Stimulated activated CD8-positive, alpha-beta memory T cell treated with anti-CD3 and anti-CD28 coated beads, Interleukin-2, amount 100 ng/mL, for 1 hour (primary cell): ENCODE measurements around the gene CYYR1.
"Not testable (repeated sequence)": the region's sequence is repeated elsewhere in the genome, so short reads cannot be mapped to it uniquely, and the experiment has no call there.

Experiments
- DNase-seq, 2 donors: peaks; one replicate each; pipeline ENCODE4 v3.0.0-alpha.2; 2020; ENCODE audit warnings: low read depth in 2 of 2

Gene CYYR1

DNA sequence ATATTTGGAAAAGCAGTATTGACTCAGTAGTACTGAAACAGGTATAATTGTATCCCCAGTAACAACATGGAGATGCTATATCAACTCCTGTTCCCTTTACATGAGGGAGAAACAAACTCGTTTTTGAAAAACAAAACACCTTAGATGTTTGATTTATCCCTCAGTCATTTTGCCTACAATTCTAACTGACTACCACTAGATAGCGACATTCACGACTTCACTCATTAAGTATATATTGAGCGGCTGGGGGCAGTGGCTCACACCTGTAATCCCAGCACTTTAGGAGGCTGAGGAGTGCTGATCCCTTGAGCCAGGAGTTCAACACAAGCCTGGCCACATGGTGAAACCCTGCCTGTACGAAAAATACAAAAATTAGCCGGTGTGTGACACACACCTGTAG lies 83.3 kb downstream of the CYYR1 start:
- DNase-seq: no peak

DNA sequence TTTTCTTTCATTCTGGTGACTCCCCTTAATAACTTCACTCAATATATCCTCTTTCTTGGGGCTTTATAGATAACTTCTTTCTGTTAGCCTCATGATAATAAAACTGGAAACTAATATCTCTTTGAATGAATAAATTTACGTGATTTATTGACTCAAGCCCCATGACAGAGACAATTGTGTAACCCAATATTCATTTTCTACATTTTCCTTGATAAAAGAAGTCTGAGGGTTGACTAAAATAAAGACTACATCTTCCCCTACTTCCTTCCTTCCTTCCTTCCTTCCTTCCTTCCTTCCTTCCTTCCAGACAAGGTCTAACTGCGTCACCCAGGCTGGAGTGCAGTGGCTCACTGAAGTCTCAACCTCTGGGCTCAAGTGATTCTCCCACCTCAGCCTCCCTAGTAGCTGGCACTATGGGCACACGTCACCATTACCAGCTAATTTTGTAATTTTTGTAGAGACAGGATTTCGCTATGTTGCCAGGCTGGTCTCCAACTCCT lies 85.1 kb downstream of the CYYR1 start:
- DNase-seq: no peak

DNA sequence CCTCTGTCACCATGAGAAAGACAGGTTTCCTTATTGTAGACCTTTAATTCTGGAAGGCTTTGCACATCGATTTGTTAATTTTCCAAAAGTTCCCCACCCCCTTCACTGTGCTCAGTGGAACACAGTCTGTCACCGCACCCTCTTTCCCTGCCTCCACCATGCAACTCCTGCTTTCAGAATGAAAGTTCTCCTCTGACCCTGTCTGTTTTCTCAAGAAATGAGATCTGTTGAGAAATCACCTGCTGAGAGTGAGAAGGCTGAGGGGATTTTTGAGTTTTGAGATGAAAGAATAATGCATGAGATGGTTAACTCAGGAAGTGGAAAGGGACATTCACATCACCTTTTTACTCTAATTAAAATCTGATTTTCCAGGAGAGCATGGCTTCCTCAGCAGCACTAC lies 99.6 kb downstream of the CYYR1 start:
- DNase-seq: no peak

DNA sequence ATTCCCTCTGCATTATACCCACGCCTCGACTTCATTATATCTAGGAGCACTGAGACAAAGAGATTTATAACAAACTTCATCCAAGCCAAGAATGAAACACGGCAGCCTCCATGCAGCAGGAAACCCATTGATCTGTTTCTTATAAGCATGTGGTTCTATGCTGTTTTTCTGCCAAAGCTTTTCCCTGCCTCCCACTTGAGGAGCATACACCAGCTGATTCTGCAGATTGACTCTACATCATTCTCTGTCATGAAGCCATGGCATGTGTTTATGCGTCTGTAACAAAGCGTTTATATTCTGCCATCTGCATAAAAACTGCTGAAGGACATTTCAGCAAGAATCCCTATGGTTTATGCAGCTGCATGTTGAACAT lies 102.0 kb downstream of the CYYR1 start:
- DNase-seq: no peak

DNA sequence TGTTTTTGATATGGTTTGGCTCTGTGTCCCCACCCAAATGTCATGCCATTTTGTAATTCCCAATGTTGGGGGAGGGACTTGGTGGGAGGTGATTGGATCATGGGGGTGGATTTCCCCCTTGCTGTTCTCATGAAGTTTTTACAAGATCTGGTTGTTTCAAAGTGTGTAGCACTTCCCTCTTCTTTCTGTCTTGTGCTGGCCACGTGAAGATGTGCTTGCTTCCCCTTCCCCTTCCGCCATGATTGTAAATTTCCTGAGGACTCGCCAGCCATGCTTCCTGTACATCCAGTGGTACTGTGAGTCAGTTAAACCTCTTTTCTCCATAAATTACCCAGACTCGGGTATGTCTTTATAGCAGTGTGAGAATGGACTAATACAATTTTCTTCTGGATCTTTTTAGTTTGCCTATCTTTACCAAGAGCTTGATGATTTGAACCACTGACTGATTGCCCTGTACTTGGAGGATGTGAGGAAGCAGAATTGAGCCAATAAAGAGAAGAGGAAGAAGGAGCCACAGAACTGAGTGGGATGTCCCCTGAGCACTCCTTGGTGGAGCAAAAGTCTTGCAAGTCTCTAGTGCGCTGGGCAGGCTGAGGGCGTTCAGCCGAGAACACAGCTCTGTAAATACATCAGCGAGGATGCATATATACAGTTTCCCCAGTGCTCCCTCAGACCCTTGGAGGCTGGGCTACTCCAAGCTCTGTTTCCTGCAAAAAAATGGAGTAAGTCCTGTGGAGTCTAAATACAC lies 102.6 kb downstream of the CYYR1 start:
- no peak for DNase-seq

DNA sequence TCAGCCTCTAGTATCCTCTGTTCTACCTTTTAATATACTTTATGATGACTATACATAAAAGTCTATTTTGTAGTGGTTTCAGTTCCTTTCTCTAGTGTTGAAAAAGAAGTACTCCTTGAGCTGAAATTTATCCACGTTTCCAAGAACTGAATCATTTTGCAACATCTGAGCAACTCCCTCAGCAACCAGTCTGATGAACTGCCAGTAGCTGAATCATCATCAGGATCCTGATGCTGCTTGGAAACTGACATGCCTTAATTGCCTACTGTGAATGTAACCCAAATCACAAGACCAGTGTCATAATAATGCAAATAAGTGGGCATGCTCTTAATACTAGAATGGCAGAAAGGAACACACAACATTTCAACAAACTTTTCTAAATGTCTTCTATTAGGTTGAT lies 103.3 kb downstream of the CYYR1 start:
- DNase-seq: no peak

DNA sequence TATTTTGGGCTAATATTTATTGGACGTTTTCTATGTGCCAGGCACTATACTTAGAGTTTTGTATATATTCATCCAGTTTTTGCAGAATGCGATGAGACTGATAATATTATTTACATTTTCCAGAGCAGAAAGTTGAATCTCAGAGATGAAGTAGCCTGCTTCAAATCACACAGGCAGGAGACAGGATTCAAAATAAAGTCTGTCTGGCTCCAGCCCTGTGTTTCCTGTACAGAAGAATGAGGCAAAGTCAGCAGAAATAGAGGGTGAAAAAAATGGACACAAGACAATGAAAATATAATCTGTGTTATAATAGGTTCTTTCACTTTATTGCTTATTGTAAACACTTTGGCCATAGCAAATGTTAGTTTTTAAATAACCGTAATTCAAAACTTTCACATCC lies 107.2 kb downstream of the CYYR1 start:
- DNase-seq: no peak

DNA sequence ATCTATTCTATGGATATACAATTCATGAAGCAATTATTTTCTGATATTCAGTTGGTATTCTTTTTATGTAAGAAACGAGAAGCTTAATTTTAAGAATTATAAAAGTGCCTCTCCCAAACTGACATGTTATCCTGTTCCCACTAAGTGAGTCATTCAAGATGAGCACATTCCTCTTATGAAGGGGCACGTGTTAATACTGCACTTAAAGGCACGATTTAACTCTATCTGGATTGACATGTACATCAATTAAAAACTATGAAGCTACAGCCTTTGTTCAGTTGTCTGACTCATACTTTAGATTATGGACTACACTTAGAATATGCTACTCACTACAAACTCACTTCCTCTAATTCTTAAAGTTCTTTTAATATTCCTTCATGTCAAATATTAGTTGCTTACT lies 111.6 kb downstream of the CYYR1 start:
- DNase-seq: no peak

DNA sequence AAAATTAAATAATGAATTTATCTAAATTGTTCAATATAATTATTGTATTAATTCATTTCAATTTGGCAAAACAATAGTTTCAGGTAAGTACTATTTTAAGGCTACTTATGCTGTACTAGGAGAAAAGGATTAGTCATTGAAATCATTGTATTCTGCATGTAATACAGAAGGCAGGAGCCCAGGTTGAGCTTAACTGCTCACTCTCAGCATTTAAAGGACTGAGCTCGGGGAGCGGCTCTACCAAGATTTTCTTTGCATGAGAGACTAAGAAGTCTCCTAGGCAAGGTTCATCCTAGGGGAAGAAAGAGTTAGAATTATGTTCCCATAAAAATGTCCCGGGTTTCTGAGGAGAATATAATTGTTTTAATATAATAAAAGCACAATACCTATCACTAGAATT lies 112.5 kb downstream of the CYYR1 start:
- DNase-seq: no peak

DNA sequence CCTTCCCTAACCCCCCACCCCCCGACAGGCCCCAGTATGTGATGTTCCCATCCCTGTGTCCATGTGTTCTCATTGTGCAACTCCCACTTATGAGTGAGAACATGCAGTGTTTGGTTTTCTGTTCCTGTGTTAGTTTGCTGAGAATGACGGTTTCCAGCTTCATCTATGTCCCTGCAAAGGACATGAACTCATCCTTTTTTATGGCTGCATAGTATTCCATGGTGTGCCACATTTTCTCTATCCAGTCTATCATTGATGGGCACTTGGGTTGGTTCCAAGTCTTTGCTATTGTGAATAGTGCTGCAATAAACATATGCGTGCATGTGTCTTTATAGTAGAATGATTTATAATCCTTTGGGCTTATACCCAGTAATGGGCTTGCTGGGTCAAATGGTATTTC lies 114.2 kb downstream of the CYYR1 start:
- not testable (repeated sequence) for DNase-seq

DNA sequence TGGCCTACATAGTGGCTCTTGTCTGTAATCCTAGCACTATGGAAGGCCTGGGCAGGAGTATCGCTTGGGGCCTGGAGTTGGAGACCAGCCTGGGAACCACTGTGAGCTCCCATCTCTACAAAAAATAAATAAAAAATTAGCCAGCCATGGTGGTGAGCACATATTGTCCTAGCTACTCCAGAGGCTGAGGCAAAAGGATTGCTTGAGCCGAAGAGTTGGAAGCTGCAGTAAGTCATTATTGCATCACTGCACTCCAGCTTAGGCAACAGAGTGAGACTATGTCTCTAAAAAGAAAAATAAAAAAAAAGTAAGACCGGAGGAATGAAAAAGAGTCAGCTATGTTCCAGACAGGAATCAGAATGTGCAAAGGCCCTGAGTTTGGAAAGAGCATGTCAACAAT lies 115.3 kb downstream of the CYYR1 start:
- no peak for DNase-seq

DNA sequence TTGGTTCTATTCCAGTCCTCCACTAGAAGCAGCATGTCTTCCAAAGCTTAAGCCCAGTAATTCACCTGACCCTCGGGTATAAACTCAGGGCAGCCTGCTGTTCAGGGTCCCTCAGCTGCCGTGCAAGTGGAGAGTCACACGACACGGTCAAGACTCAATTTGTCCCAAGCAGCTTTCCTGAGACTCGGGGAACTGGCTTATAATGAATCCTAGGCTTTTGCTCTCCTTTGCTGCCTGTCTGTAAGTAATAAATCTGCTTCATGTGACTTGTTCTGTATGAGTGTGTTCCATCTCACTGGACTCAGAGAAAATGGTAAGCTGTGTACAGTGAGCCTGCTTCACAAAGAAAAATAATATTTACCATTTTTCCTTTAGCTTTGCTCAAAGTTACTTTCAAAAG lies 119.8 kb downstream of the CYYR1 start:
- DNase-seq: no peak

DNA sequence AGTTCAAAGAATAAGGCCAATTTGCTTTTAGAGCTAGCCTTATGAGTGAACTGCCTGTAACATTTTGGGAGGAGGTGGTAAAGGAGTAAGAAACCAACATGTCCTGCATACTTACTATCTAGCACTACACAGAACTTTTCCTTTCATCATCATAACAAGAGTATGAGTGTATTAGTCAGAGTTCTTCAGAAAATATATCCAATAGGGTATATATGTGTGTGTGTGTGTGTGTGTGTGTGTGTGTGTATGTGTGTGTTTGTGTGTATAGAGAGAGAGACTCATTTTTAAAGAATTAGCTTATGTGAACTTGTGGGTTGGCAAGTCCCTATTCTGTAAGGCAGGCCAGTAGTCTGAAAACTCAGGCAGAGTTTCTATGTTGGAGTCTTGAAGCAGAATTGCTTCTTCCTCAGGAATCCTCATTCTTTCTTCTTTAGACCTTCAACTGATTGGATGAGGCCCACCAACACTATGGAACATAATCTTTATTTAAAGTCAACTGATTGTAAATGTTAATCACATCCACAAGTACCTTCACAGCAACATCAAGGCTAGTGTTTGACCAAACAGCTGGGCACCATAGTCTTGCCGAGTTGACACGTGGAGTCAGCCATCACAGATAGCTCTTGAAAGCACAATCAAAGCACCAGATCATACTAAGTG lies 121.9 kb downstream of the CYYR1 start:
- no peak for DNase-seq

DNA sequence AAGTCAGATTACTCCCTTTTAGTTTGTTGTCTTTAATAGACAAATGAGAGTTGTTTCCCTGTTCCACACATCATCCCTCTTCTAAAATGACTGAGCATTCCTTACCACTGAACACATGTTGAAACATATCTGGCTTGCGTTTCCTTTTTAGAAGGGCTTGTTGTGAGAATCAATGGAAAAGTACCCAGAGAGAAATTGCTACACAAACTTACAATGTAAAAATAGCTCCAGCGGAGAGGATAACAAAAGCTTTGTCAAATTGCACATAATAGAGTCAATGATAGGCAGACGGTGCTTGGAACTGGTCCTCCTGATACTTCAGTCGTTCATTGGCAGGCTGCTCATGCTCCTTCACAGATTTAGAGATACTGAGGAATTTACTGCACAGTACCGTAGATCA lies 123.9 kb downstream of the CYYR1 start:
- no peak for DNase-seq

DNA sequence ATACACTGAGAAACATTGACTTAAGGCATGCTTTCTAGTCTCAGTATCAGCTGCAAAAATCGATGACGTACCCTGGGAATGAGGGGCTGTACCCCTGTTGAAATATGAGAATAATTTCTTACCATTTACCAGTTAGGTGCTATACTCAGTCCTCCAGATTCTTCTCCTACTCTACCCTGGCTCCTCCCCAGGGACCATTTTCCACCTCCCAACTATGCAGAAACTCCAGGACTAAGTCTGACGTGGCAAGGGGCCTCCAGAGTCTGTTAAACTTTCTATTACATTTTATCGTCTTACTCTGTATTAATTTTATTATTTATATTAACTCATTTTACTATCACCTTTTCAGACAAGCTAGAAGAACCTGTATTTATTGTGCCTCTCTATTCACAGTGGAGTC lies 124.3 kb downstream of the CYYR1 start:
- DNase-seq: no peak

DNA sequence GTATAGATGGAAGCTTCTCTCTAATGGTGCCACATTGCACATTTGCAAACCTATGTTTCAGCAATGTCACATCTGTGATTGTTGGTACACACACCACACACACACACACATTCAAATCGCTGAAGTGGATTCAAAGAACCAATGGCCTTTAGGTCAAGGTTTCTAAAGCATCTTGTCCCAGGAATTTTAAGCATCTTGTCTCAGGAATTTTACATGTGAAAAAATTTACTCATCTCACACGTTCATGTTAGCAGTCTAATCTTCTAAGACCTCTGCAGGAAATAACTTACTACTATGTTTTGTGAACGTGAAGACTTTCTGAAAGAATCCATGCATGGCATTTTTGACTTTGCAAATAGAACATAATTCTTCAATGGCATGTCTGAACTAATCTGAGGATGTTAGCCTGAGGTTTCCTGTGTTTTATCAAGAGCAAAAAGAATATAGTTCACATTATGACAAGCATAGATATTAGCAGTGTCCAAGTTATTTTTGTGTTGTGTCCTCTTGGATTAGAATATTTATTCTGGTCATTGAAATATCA lies 125.1 kb downstream of the CYYR1 start:
- DNase-seq: no peak

DNA sequence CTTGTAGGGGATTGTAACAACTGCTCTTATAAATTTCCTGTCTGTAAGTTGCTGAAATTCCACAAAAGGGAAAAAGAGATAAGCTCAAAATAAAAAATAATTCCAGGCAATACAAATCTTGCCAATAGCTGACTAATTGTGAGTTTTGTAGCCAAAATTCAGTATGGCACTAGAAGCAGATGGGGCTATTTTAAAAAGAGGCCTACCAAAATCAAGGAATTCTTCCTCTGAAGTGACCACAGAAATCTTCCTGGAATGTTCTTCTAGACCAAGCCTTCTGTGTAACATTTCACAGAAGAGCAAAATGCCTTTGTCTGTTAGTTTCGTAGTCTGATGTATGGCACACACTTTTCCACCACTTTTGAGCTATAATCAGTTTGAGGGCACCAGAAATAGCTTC lies 127.6 kb downstream of the CYYR1 start:
- DNase-seq: no peak

DNA sequence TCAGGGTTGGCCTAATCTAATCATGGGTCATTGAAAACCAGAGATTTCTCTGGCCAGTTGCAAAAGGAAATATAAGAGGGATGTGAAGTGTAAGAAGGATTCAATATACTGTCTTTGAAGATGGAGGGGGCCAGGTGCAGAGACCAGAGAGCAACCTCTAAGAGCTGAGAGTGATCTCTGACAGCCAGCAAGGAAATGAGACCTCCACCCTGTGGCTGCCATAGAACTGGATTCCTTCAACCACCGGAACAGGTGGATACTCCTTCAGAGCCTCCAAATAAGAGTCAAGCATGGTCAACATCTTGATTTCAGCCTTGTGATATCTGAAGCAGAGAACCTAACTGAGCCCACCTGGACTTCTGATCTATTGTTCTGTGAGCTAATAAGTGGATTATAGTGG lies 128.4 kb downstream of the CYYR1 start:
- no peak for DNase-seq

DNA sequence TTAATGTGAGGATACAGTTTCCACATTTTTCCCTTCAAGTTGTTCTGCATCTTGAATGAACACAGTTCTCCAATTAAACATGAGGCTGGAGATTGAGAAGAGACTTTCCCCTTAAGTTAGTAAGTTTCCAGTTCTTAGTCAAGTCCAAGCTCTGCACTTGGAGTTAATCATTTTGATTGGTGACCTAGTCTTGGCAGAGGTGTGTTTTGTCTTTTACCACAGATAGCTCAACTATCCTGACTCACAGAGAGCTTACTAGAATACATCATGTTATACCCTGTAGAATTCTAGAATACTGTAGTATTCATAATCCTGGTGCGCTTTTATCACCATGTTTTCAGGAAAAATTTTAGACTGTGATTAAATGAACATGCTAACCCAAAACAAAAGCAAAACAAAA lies 129.2 kb downstream of the CYYR1 start:
- DNase-seq: no peak

DNA sequence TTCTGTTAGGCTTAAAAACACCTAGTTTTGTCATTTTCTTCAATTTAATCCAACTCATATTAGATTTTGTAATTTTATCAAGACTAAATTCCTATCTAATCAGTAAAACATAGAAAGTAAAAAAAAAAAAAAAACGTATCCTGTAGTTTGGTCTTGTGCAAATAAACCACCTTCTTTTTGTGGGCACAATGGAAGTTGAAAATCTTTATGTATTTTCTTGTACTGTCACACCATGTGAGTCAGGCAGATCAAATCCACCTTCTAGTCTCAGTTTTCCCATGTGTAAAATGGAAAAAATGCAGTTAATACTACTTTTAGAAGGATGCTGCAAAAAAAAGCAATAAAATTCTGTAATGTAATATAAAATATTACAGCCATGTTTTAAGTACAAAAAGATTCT lies 129.8 kb downstream of the CYYR1 start:
- DNase-seq: no peak

DNA sequence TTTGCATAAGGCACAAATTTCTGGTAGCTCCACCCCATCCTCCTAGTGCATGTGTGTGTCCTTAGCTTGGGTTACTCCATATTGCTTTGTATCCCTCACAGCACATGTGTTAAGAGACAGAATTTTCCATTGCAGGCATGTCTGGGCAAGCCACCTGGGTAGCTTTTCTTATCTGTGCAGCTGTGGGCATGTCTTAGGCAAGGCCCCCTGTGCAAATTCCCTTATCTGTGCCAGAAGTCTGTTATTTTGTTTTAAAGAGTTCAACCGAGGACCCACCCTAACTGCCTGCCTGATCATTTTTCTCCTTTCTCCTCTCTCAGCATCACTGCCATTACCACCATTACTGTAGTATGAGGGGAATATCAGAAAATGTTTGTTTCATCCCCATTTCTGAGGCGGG lies 131.9 kb downstream of the CYYR1 start:
- no peak for DNase-seq

DNA sequence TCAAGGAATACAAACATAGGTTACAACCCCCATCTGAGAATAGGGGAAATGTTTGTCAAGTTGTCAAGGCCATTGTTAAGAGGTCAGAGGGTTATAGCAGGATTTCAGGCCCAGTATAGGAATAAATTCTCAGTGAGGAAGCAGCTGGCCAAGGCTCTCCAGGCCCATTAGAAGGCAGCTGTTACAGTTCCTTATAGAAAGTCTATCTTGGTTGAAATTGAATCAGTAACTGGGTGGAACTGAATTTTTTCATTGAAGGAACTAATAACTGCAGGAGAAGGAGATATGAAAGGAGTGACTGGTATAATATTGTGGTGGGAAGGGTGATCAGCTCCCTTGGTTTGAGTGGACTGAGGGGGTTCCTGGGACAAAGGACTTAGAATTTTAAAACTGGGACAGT lies 134.1 kb downstream of the CYYR1 start:
- no peak for DNase-seq

DNA sequence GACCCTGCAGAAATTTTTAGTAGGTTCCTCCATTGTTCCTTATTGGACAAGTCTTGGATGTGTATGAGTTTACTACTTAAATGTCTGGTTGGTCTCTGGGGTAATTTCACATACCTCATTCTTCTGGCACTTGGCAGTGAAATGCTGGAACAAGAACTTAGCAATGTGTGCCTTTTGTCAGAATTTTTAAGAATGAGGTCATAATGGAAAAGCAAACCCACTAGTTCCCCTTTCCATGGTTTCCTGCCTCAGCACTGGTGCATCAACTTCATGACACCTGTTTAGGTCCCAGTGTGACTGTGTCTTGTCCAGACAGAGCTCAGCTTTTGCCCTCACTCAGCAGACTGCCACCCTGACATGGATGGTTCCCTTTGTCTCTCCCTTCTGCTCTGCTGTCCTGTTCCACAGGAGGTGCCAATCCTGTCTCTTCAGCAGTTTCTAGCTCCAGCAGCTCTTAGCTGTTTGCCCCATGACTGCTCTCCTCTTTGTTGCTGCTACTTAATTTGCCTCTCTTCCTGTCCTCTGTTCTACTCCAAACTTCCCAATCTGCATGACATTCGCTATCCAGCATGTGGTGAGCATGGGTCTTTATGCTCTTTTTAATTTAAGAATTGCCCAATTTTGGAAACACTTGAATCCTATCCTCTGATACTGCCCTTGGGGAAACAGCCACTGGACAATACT lies 135.6 kb downstream of the CYYR1 start:
- DNase-seq: no peak
